ENCODE results near the gene NCAN.
A peak's percentile ranks its signal among the peaks of the same experiment; 100 is the strongest.
"Not testable (repeated sequence)": the region's sequence is repeated elsewhere in the genome, so short reads cannot be mapped to it uniquely, and the experiment has no call there.

Gene NCAN

DNA sequence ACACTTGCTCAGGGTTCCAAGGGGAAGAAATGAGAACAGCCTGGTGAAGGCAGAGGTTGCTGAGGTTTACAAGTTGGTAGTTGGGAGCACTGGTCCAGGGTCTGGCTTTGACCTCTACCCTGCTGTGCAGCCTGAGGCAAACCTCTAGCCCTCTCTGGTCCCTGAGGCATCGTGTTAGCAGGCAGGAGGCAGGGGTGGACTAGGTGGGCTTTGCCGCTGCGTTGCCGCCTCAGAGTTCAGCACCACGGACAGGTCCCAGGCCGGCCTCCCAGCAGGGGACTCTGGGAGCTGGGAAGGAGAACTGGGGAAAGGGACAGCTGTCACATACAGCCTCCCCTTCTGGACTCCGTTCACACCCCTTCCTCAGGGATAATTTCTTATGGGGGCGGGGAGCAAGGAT lies 3.1 kb downstream of the NCAN start:
- TF ChIP-seq, protein P1, sequence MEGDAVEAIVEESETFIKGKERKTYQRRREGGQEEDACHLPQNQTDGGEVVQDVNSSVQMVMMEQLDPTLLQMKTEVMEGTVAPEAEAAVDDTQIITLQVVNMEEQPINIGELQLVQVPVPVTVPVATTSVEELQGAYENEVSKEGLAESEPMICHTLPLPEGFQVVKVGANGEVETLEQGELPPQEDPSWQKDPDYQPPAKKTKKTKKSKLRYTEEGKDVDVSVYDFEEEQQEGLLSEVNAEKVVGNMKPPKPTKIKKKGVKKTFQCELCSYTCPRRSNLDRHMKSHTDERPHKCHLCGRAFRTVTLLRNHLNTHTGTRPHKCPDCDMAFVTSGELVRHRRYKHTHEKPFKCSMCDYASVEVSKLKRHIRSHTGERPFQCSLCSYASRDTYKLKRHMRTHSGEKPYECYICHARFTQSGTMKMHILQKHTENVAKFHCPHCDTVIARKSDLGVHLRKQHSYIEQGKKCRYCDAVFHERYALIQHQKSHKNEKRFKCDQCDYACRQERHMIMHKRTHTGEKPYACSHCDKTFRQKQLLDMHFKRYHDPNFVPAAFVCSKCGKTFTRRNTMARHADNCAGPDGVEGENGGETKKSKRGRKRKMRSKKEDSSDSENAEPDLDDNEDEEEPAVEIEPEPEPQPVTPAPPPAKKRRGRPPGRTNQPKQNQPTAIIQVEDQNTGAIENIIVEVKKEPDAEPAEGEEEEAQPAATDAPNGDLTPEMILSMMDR (IDR thresholded peaks at IDR 0.05; ENCODE audit: insufficient read depth, low read depth, low read length, missing control alignments) = no peak
- DNase-seq (ENCODE audit: low read depth) = peak; percentile 48
- H3K4me3 ChIP-seq (ENCODE audit: low read length) = no peak overlapping the region

GRCh38 chr19:19215792-19216191 lies 4.0 kb downstream of the NCAN start:
- H3K4me3 ChIP-seq (ENCODE audit: low read length) = no peak overlapping the region
- TF ChIP-seq, protein P1 (IDR thresholded peaks at IDR 0.05; ENCODE audit: insufficient read depth, low read depth, low read length, missing control alignments) = no peak
- DNase-seq (ENCODE audit: low read depth) = no peak

GRCh38 chr19:19217099-19217498 lies 5.3 kb downstream of the NCAN start:
- H3K4me3 ChIP-seq (ENCODE audit: low read length) = no peak overlapping the region
- TF ChIP-seq, protein P1 (IDR thresholded peaks at IDR 0.05; ENCODE audit: insufficient read depth, low read depth, low read length, missing control alignments) = no peak
- DNase-seq (ENCODE audit: low read depth) = no peak

DNA sequence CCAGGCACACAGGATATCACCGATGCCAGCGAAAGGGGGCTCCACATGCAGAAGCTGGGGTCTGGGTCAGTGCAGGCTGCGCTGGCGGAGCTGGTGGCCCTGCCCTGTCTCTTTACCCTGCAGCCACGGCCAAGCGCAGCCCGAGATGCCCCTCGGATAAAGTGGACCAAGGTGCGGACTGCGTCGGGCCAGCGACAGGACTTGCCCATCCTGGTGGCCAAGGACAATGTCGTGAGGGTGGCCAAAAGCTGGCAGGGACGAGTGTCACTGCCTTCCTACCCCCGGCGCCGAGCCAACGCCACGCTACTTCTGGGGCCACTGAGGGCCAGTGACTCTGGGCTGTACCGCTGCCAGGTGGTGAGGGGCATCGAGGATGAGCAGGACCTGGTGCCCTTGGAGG lies 7.2 kb downstream of the NCAN start:
- no peak for DNase-seq (ENCODE audit: low read depth)
- TF ChIP-seq, protein P1 (IDR thresholded peaks at IDR 0.05; ENCODE audit: insufficient read depth, low read depth, low read length, missing control alignments) = no peak
- H3K4me3 ChIP-seq (ENCODE audit: low read length) = no peak overlapping the region

DNA sequence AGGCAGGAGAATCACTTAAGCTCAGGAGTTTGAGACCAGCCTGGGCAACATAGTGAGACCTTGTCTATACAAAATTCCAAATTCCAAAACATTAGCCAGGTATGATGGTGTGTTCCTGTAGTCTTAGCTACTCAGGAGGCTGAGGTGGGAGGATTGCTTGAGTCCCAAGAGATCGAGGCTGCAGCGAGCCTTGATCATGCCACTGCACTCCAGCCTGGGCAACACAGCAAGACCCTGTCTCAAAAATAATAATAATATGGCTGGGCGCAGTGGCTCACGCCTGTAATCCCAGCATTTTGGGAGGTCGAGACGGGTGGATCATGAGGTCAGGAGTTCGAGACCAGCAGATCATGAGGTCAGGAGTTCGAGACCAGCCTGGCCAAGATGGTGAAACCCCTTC lies 9.2 kb downstream of the NCAN start:
- H3K4me3 ChIP-seq (ENCODE audit: low read length); DNase-seq (ENCODE audit: low read depth): not testable (repeated sequence)

DNA sequence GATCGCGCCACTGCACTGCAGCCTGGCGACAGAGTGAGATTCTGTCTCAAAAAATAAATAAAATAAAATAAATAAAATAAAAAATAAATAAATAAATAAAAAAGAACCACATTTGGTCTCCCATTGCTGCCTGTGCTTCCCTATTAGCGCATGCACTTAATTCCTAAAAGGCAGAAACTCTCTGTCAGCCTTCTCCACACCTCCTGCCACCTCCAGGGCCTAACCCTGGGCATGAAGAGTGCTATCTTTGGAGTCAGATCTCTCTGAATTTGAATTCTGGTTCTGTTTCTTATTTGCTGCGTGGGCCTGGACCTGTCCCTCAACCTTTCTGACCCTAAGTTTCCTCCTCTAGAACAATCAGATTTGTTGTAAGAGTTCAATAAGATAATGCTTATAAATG lies 11.3 kb downstream of the NCAN start:
- DNase-seq (ENCODE audit: low read depth) = no peak
- H3K4me3 ChIP-seq (ENCODE audit: low read length) = no peak overlapping the region
- TF ChIP-seq, protein P1 (IDR thresholded peaks at IDR 0.05; ENCODE audit: insufficient read depth, low read depth, low read length, missing control alignments) = no peak

- no peak for DNase-seq (ENCODE audit: low read depth)
- H3K4me3 ChIP-seq (ENCODE audit: low read length) = no peak overlapping the region
- TF ChIP-seq, protein P1 (IDR thresholded peaks at IDR 0.05; ENCODE audit: insufficient read depth, low read depth, low read length, missing control alignments) = no peak
Measured at GRCh38 chr19:19223636-19224035, 11.9 kb downstream of the NCAN start.
